B cell (primary cell): ENCODE data around the gene PCSK6. TPM values are rescaled to one million over a fixed set of nuclear protein-coding genes. Genes with fewer than 3 reads are reported as not detected.

Source experiments
- ATAC-seq: fragments of 200-7000 bp; cut with Tn5 transposase; one replicate; pipeline ENCODE4 v1.10.0; 2021; ENCODE audit warnings: low read depth, mild to moderate bottlenecking, moderate number of reproducible peaks, moderate library complexity
- CTCF ChIA-PET: fragments of 350-600 bp; sonication (Branson Sonifier 250); formaldehyde crosslinking; loops from one replicate; lab custom pipeline; 2021; ENCODE audit warnings: antibody characterized with exemption, inconsistent platforms; lab: Charles Lee
- POLR2A ChIA-PET: fragments of 350-600 bp; sonication (Branson Sonifier 250); formaldehyde crosslinking; loops from one replicate; lab custom pipeline; 2021; ENCODE audit warnings: antibody characterized with exemption; lab: Charles Lee
- DNase-seq: peaks from one replicate; pipeline ENCODE4 v3.0.0; 2013
- H2AFZ ChIP-seq: 2 replicates; pipeline ENCODE4 v1.6.1; 2012; ENCODE audit warnings: mild to moderate bottlenecking, low read depth, low read length; ENCODE audit not compliant: insufficient read depth, poor library complexity, severe bottlenecking
- H3K27ac ChIP-seq, 2 donors: 1 replicate in 1 of 2; 2 replicates in 1 of 2; pipeline ENCODE4 v1.5.1; 2012 to 2013; ENCODE audit warnings: low read length in 2 of 2, mild to moderate bottlenecking in 2 of 2, moderate library complexity in 1 of 2
- H3K27me3 ChIP-seq, 4 experiments: fragments of 200-600 bp in 1 of 4; sonication (generic) in 1 of 4; replicated peaks in 1 of 4; 1 replicate in 2 of 4; 2 replicates in 2 of 4; pipeline versions ENCODE4 v1.6.1 to v1.7.0; 2013 to 2016; ENCODE audit warnings: low read length in 3 of 4, mild to moderate bottlenecking in 2 of 4, mixed read lengths in 1 of 4, moderate library complexity in 1 of 4; ENCODE audit not compliant: insufficient read depth in 4 of 4, control insufficient read depth in 3 of 4; ENCODE audit errors: control extremely low read depth in 1 of 4
- H3K36me3 ChIP-seq, 2 experiments: replicated peaks in 1 of 2; 1 replicate in 1 of 2; 2 replicates in 1 of 2; pipeline versions ENCODE4 v1.6.1 to v1.7.1; 2013; ENCODE audit warnings: low read length in 1 of 2; ENCODE audit not compliant: insufficient read depth in 2 of 2, control insufficient read depth in 1 of 2; ENCODE audit errors: control extremely low read depth in 1 of 2, extremely low read depth in 1 of 2
- H3K4me1 ChIP-seq, 2 donors: fragments of 200-600 bp in 1 of 2; sonication (generic) in 1 of 2; 1 replicate in 1 of 2; 2 replicates in 1 of 2; pipeline versions ENCODE4 v1.5.1 to v1.6.1; 2013 to 2017; ENCODE audit warnings: low read length in 2 of 2; ENCODE audit not compliant: control insufficient read depth in 2 of 2, insufficient read depth in 2 of 2
- H3K4me2 ChIP-seq: replicated peaks from 2 replicates; pipeline ENCODE3; 2012; ENCODE audit warnings: mild to moderate bottlenecking, low read depth, low read length; ENCODE audit not compliant: poor library complexity, severe bottlenecking
- H3K4me3 ChIP-seq, 5 experiments: fragments of 200-600 bp in 1 of 5; sonication (generic) in 1 of 5; 1 replicate in 3 of 5; 2 replicates in 2 of 5; pipeline versions ENCODE4 v1.5.1 to v1.7.0; 2011 to 2016; ENCODE audit warnings: low read length in 4 of 5, mild to moderate bottlenecking in 4 of 5, low read depth in 2 of 5, control low read depth in 1 of 5, moderate library complexity in 1 of 5; ENCODE audit not compliant: insufficient read depth in 1 of 5; ENCODE audit errors: control extremely low read depth in 1 of 5, extremely low read depth in 1 of 5
- H3K79me2 ChIP-seq: fragments of 200-600 bp; sonication (generic); one replicate; pipeline ENCODE4 v1.6.0; 2016; ENCODE audit warnings: low read length; ENCODE audit not compliant: control insufficient read depth, insufficient read depth
- H3K9ac ChIP-seq: fragments of 200-600 bp; sonication (generic); 2 replicates; pipeline ENCODE4 v1.6.1; 2017; ENCODE audit warnings: mild to moderate bottlenecking, low read length, moderate library complexity
- H3K9me3 ChIP-seq, 3 donors: one replicate each; pipeline versions ENCODE4 v1.6.1 to v1.7.1; 2013; ENCODE audit warnings: low read length in 2 of 3; ENCODE audit not compliant: control insufficient read depth in 2 of 3, insufficient read depth in 1 of 3; ENCODE audit errors: control extremely low read depth in 1 of 3
- H4K20me1 ChIP-seq: 2 replicates; pipeline ENCODE4 v1.6.0; 2012; ENCODE audit warnings: mild to moderate bottlenecking, low read length; ENCODE audit not compliant: insufficient read depth, control insufficient read depth, poor library complexity, severe bottlenecking
- H3K27ac Mint-ChIP-seq: one replicate; pipeline ENCODE4 v1.8.0; 2021; ENCODE audit warnings: mixed read lengths
- H3K27me3 Mint-ChIP-seq: one replicate; pipeline ENCODE4 v1.8.0; 2021; ENCODE audit warnings: mixed read lengths
- H3K4me1 Mint-ChIP-seq: one replicate; pipeline ENCODE4 v1.8.0; 2021; ENCODE audit warnings: mixed read lengths
- H3K4me3 Mint-ChIP-seq: one replicate; pipeline ENCODE4 v1.8.0; 2021; ENCODE audit warnings: mixed read lengths
- H3K9me3 Mint-ChIP-seq: one replicate; pipeline ENCODE4 v1.8.0; 2022; ENCODE audit warnings: mixed read lengths; ENCODE audit not compliant: insufficient read depth
- EZH2 ChIP-seq: IDR thresholded peaks from 2 replicates; pipeline ENCODE4 v1.6.1; 2012; ENCODE audit warnings: borderline replicate concordance, low read depth, mild to moderate bottlenecking, moderate library complexity, low read length; ENCODE audit not compliant: insufficient read depth, poor library complexity, severe bottlenecking
- WGBS: methylation state at CpG from one replicate; pipeline ENCODE4 v1.1.5; 2013; ENCODE audit warnings: missing lambda C conversion rate; ENCODE audit not compliant: insufficient coverage; 5-methylcytosine and 5-hydroxymethylcytosine counted together
- intact Hi-C: fragments of 100-400 bp; cut with micrococcal nuclease; formaldehyde crosslinking; loops from one replicate; pipeline ENCODE4 v1.10.0; 2022
- polyA plus RNA-seq: library from polyadenylated mRNA; depleted of rRNA; stranded (reverse); fragments of >200 nt; gene quantifications from 2 replicates; pipeline ENCODE4 v1.2.3, GENCODE V29; 2012
- total RNA-seq, 2 donors: library from RNA; stranded (reverse); fragments of 120-200 nt in 1 of 2; gene quantifications; 1 replicate in 1 of 2; 2 replicates in 1 of 2; pipeline versions ENCODE4 v1.2.3 to v1.2.4, GENCODE V29; 2013 to 2022
- TF ChIP-seq, protein P1 (sequence below): fragments of 200-600 bp; IDR thresholded peaks from one replicate; pipeline ENCODE4 v1.8.0; 2022; ENCODE audit warnings: antibody characterized with exemption, mild to moderate bottlenecking

Gene PCSK6
- total and polyA plus RNA-seq, 2 donors (not counting 1 experiment from before 2014, with no cell fraction given): 0.66 to 1.6 TPM

DNA sequence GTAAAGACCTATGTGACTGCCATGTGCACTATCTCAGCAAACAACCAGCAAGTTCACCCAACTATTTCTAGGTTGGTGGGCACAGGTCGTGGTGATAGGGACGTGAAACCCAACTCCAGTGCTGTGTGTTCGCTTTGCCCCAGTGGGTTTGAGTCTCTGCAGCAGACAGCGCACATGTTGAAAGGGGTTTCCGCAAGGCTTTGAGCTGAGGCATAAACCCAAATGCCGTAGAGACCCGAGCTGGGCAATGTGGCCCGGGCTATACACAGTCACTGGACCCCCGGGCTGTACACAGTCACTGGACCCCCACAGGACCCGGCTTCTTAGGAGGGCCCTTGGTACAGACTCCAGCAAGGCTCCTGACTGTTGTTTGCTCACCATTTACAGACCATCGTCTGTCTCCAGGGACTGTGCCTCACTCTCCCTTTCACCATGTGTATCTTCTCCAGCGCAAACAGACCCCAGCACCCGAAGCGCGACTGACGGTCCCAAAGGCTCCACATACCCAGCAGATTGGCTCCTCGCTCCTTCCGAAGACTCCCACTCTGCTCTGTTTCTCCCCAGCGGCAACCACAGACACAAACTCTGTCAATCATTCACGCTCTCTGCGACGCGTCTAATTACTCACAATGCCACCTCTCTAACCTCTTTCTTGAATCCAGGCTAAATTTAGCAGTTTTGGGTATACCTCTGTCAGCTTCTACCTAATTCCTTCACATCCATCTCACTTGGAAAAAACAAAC lies 31.2 kb downstream of the PCSK6 start:
- no peak overlapping the region for H3K27ac Mint-ChIP-seq
- no peak for ATAC-seq
- WGBS: 88% methylated on average over 23 of the region's 23 CpGs
- Histone ChIP-seq H3K36me3 (no peaks in the 10 kb centered on the region), H3K4me1 (no peaks in the 10 kb centered on the region), H3K79me2 (no peaks in the 10 kb centered on the region), H3K27ac (no peak overlapping the region), H2AFZ (no peak overlapping the region), H3K9ac (no peak overlapping the region), H4K20me1 (no peaks in the 10 kb centered on the region), H3K27me3 (peaks cover 0 to 13% (median 1%) of the 10 kb centered on the region in 4 experiments), H3K4me2 (no peak overlapping the region), H3K4me3 (no peak overlapping the region), H3K9me3 (no peaks in the 10 kb centered on the region)
- no peaks in the 10 kb centered on the region for H3K4me1 Mint-ChIP-seq
- POLR2A ChIA-PET: no interaction called here
- DNase-seq: no peak
- intact Hi-C loops: no loop called here
- CTCF ChIA-PET: no interaction called here
- H3K27me3 Mint-ChIP-seq: peaks cover 26% of the 10 kb centered on the region
- TF ChIP-seq EZH2: no peak
- TF ChIP-seq, protein P1, sequence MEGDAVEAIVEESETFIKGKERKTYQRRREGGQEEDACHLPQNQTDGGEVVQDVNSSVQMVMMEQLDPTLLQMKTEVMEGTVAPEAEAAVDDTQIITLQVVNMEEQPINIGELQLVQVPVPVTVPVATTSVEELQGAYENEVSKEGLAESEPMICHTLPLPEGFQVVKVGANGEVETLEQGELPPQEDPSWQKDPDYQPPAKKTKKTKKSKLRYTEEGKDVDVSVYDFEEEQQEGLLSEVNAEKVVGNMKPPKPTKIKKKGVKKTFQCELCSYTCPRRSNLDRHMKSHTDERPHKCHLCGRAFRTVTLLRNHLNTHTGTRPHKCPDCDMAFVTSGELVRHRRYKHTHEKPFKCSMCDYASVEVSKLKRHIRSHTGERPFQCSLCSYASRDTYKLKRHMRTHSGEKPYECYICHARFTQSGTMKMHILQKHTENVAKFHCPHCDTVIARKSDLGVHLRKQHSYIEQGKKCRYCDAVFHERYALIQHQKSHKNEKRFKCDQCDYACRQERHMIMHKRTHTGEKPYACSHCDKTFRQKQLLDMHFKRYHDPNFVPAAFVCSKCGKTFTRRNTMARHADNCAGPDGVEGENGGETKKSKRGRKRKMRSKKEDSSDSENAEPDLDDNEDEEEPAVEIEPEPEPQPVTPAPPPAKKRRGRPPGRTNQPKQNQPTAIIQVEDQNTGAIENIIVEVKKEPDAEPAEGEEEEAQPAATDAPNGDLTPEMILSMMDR: no peak
- H3K4me3 Mint-ChIP-seq: no peak overlapping the region
- no peaks in the 10 kb centered on the region for H3K9me3 Mint-ChIP-seq

DNA sequence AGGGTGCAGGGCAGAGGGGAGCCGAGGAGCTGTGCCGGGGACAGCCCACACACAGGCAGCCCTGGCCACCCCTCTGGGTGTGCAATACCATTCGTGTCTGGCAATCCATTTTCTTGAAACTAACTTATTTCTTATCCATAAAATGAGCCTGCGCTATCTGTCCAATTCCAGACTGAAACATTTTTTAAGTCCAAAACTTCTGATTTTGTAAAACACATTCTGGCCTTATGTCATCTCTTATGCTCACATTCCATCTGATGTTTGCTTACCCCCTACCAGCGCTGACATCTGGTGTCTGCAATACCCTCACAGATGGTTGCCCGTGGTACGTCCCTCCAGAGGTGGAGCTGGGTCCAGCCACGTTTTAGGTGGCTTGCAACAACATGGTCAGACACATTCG lies 31.8 kb downstream of the PCSK6 start:
- no peak overlapping the region for H3K9ac ChIP-seq
- H2AFZ ChIP-seq: no peak overlapping the region
- ChIA-PET POLR2A (no interaction called here), CTCF (no interaction called here)
- no peak overlapping the region for H3K27ac Mint-ChIP-seq
- H3K79me2 ChIP-seq: no peaks in the 10 kb centered on the region
- no peaks in the 10 kb centered on the region for H3K9me3 Mint-ChIP-seq
- H3K36me3 ChIP-seq: no peaks in the 10 kb centered on the region
- peaks cover 26% of the 10 kb centered on the region for H3K27me3 Mint-ChIP-seq
- TF ChIP-seq EZH2: no peak
- TF ChIP-seq, protein P1: no peak
- ATAC-seq: no peak
- no peak overlapping the region for H3K27ac ChIP-seq
- no peak overlapping the region for H3K4me3 ChIP-seq
- no peak overlapping the region for H3K4me2 ChIP-seq
- WGBS: 76% methylated on average over 9 of the region's 9 CpGs
- intact Hi-C loops: no loop called here
- H3K4me1 Mint-ChIP-seq: no peaks in the 10 kb centered on the region
- H3K4me3 Mint-ChIP-seq: no peak overlapping the region
- no peaks in the 10 kb centered on the region for H3K9me3 ChIP-seq
- no peaks in the 10 kb centered on the region for H3K4me1 ChIP-seq
- peaks cover 0 to 13% (median 1%) of the 10 kb centered on the region in 4 experiments for H3K27me3 ChIP-seq
- no peak for DNase-seq
- H4K20me1 ChIP-seq: no peaks in the 10 kb centered on the region
